GM12891 (cell line): ENCODE results near the gene C15orf40.

Experiments used
- PAX5 ChIP-seq: IDR thresholded peaks from 2 replicates; pipeline ENCODE4 v1.6.1; 2011; ENCODE audit warnings: low read length, moderate library complexity, mild to moderate bottlenecking; ENCODE audit not compliant: insufficient read depth, severe bottlenecking
- POLR2A ChIP-seq: IDR thresholded peaks from 2 replicates; pipeline ENCODE4 v1.6.1; 2011; ENCODE audit warnings: low read depth, low read length, control low read depth
- POLR2AphosphoS5 ChIP-seq: IDR thresholded peaks from 2 replicates; pipeline ENCODE4 v1.6.1; 2011; ENCODE audit warnings: low read depth, low read length, control low read depth
- POU2F2 ChIP-seq: IDR thresholded peaks from 2 replicates; pipeline ENCODE4 v1.6.1; 2011; ENCODE audit warnings: low read depth, mild to moderate bottlenecking, control low read depth, low read length, moderate library complexity
- TAF1 ChIP-seq: IDR thresholded peaks from 2 replicates; pipeline ENCODE4 v1.6.1; 2011; ENCODE audit warnings: low read depth, low read length, control low read depth

DNA sequence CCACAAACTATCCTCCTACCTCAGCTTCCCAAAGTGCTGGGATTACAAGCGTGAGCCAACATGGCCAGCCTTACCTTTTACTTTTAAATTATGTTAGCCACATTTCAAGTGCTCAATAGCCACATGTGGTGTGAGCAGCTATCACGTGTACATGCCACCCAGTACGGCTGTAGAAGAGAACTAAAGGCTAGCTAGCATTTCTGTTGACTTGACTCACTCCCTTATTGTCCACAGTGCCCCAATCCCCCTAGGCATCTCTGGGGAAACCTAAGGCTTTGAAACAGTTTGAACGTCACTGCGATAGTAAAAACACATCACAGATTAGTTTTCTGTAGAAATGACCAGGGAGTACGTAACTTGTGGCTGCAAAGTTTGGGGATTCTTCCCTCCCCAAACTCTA is 12.0 kb downstream of the C15orf40 start:
- TF ChIP-seq POLR2AphosphoS5 (no peak), POLR2A (no peak), TAF1 (no peak), PAX5 (no peak), POU2F2 (no peak)
